GM12891 (cell line): ENCODE data around the gene RIMS4.

ENCODE experiments used
- POLR2A ChIP-seq: IDR thresholded peaks from 2 replicates; pipeline ENCODE4 v1.6.1; 2011; ENCODE audit warnings: low read depth, low read length, control low read depth
- POLR2AphosphoS5 ChIP-seq: IDR thresholded peaks from 2 replicates; pipeline ENCODE4 v1.6.1; 2011; ENCODE audit warnings: low read depth, low read length, control low read depth
- SPI1 ChIP-seq: IDR thresholded peaks from 2 replicates; pipeline ENCODE4 v1.6.1; 2011; ENCODE audit warnings: low read depth, low read length, control low read depth
- TAF1 ChIP-seq: IDR thresholded peaks from 2 replicates; pipeline ENCODE4 v1.6.1; 2011; ENCODE audit warnings: low read depth, low read length, control low read depth

DNA sequence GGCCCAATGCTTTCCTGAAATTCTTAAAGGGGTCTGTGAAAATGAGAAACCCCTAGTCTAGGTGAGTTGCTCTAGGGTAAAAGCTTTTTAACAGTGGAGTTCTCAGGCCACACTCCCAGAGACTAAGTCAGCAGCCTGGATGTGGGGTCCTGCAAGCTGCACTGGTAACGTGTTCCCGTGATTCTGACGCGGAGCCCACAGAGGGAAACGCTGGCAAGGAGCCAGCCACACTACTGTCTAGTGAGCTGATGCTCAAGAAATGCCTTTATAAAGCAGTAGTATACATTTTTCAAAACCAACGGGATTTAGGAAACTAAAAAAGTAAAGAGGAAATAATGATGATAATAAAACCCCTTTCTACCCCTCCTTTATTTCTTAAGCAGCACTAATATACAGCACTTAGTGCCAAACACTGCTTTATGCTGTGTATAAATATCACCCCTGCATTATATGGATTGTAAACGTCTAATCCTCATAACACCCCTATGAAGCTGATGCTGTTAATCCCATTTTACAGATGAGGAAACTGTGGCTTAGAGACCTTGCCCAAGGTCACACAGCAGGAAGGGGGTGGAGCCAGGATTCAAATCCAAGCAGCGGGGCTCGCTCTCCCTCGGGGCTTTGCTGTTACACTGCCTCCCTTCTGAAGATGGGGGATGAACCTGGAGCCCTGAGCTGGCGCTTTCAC lies 39.7 kb downstream of the RIMS4 start:
- TF ChIP-seq SPI1 (no peak), POLR2A (no peak), POLR2AphosphoS5 (no peak), TAF1 (no peak)
